ENCODE measurements around the gene ZNF436. TPM values are rescaled to one million over a fixed set of nuclear protein-coding genes. Genes with fewer than 3 reads are reported as not detected.

Gene ZNF436
- polyA plus RNA-seq, 1 of the 3 experiments (the other 2 are of a cell fraction), result 5.0 TPM

Other genes starting within 250 kb of the ZNF436 start
- 8.9 and 12.5 TPM in 2 replicates for gene LUZP1, start 201.0 kb downstream of the ZNF436 start, polyA plus RNA-seq (2012; rRNA removed)
- gene HTR1D, start 152.3 kb downstream of the ZNF436 start, polyA plus RNA-seq (2012; rRNA removed), result 0.29 and 0.39 TPM in 2 replicates
- 111 and 141 TPM in 2 replicates for gene HNRNPR, start 25.6 kb downstream of the ZNF436 start, polyA plus RNA-seq (2012; rRNA removed)
- gene TCEA3, start 54.9 kb upstream of the ZNF436 start, polyA plus RNA-seq (2012; rRNA removed), result 1.1 and 1.2 TPM in 2 replicates
- gene ASAP3, start 114.3 kb upstream of the ZNF436 start, polyA plus RNA-seq (2012; rRNA removed), result 19.6 and 25.2 TPM in 2 replicates
- gene E2F2, start 161.4 kb upstream of the ZNF436 start, polyA plus RNA-seq (2012; rRNA removed), result 0.43 and 0.44 TPM in 2 replicates
- 394 and 504 TPM in 2 replicates for gene ID3, start 189.7 kb upstream of the ZNF436 start, polyA plus RNA-seq (2012; rRNA removed)

Data from SK-N-SH (cell line).